H9 (cell line): ENCODE measurements around the gene USP17L27. TPM values are rescaled to one million over a fixed set of nuclear protein-coding genes. Genes with fewer than 3 reads are reported as not detected.
"Not testable (repeated sequence)": the region's sequence is repeated elsewhere in the genome, so short reads cannot be mapped to it uniquely, and the experiment has no call there.

ENCODE experiments used
- DNase-seq: peaks from one replicate; pipeline ENCODE4 v3.0.0-alpha.2; 2017
- H2AFZ ChIP-seq: one replicate; pipeline ENCODE4 v1.6.1; 2013; ENCODE audit warnings: mild to moderate bottlenecking, low read length, control low read depth, moderate library complexity
- H2AK5ac ChIP-seq: 2 replicates; pipeline ENCODE4 v1.6.1; 2013; ENCODE audit warnings: low read length, control low read depth, mixed read lengths; ENCODE audit not compliant: insufficient read length
- H2BK120ac ChIP-seq: one replicate; pipeline ENCODE4 v1.6.1; 2013; ENCODE audit warnings: low read depth, mild to moderate bottlenecking, low read length, control low read depth, inconsistent platforms; ENCODE audit not compliant: poor library complexity, severe bottlenecking
- H2BK12ac ChIP-seq: 2 replicates; pipeline ENCODE4 v1.6.1; 2013; ENCODE audit warnings: low read length, control low read depth, mixed read lengths, low read depth; ENCODE audit not compliant: insufficient read length
- H2BK15ac ChIP-seq: 2 replicates; pipeline ENCODE4 v1.6.1; 2013; ENCODE audit warnings: low read depth, low read length, control low read depth
- H2BK20ac ChIP-seq: one replicate; pipeline ENCODE4 v1.6.1; 2013; ENCODE audit warnings: low read depth, mild to moderate bottlenecking, low read length, control low read depth, inconsistent platforms; ENCODE audit not compliant: poor library complexity, severe bottlenecking
- H2BK5ac ChIP-seq: 2 replicates; pipeline ENCODE4 v1.6.1; 2013; ENCODE audit warnings: low read length, control low read depth, mixed read lengths; ENCODE audit not compliant: insufficient read length
- H3K14ac ChIP-seq: 2 replicates; pipeline ENCODE4 v1.6.1; 2013; ENCODE audit warnings: low read length, control low read depth; ENCODE audit not compliant: insufficient read depth
- H3K18ac ChIP-seq: 2 replicates; pipeline ENCODE4 v1.6.1; 2013; ENCODE audit warnings: low read depth, mild to moderate bottlenecking, mixed read lengths, low read length, control low read depth; ENCODE audit not compliant: insufficient read length
- H3K23ac ChIP-seq: 2 replicates; pipeline ENCODE4 v1.6.1; 2013; ENCODE audit warnings: low read length, control low read depth, mixed read lengths, low read depth; ENCODE audit not compliant: insufficient read length
- H3K23me2 ChIP-seq: 2 replicates; pipeline ENCODE4 v1.6.1; 2013; ENCODE audit warnings: low read depth, mild to moderate bottlenecking, mixed read lengths, low read length, control low read depth; ENCODE audit not compliant: insufficient read length, poor library complexity, severe bottlenecking
- H3K27ac ChIP-seq: 2 replicates; pipeline ENCODE4 v1.5.1; 2013; ENCODE audit warnings: low read length, control low read depth, mixed read lengths, low read depth; ENCODE audit not compliant: insufficient read length
- H3K27me3 ChIP-seq: 2 replicates; pipeline ENCODE4 v1.6.1; 2013; ENCODE audit warnings: low read length, control low read depth, inconsistent platforms; ENCODE audit not compliant: insufficient read depth
- H3K4ac ChIP-seq: 2 replicates; pipeline ENCODE4 v1.6.1; 2013; ENCODE audit warnings: low read depth, mild to moderate bottlenecking, control low read depth, inconsistent platforms, low read length, moderate library complexity
- H3K4me1 ChIP-seq: 2 replicates; pipeline ENCODE4 v1.6.1; 2013; ENCODE audit warnings: low read length, control low read depth, inconsistent platforms; ENCODE audit not compliant: insufficient read depth
- H3K4me2 ChIP-seq: 2 replicates; pipeline ENCODE4 v1.6.1; 2013; ENCODE audit warnings: low read length, control low read depth, mixed read lengths; ENCODE audit not compliant: insufficient read length, insufficient read depth
- H3K56ac ChIP-seq: 2 replicates; pipeline ENCODE4 v1.6.1; 2013; ENCODE audit warnings: low read depth, mild to moderate bottlenecking, mixed read lengths, low read length, control low read depth; ENCODE audit not compliant: insufficient read length
- H3K79me1 ChIP-seq: 2 replicates; pipeline ENCODE4 v1.6.1; 2013; ENCODE audit warnings: low read depth, mild to moderate bottlenecking, moderate library complexity, low read length, control low read depth, inconsistent platforms; ENCODE audit not compliant: insufficient read depth, poor library complexity, severe bottlenecking
- H3K79me2 ChIP-seq: 2 replicates; pipeline ENCODE4 v1.6.1; 2013; ENCODE audit warnings: low read length, control low read depth, inconsistent platforms; ENCODE audit not compliant: insufficient read depth
- H3K9ac ChIP-seq: 2 replicates; pipeline ENCODE4 v1.6.1; 2013; ENCODE audit warnings: low read length, control low read depth, mixed read lengths; ENCODE audit not compliant: insufficient read length; ENCODE audit errors: extremely low read depth
- H3K9me3 ChIP-seq: one replicate; pipeline ENCODE4 v1.6.1; 2013; ENCODE audit warnings: low read depth, low read length, inconsistent platforms; ENCODE audit not compliant: control insufficient read depth
- H3T11ph ChIP-seq: one replicate; pipeline ENCODE4 v1.6.1; 2013; ENCODE audit warnings: mild to moderate bottlenecking, low read length, control low read depth, inconsistent platforms
- H4K20me1 ChIP-seq: one replicate; pipeline ENCODE4 v1.6.1; 2013; ENCODE audit not compliant: control insufficient read depth, insufficient read length, insufficient read depth
- H4K5ac ChIP-seq: 2 replicates; pipeline ENCODE4 v1.6.1; 2013; ENCODE audit warnings: low read depth, mild to moderate bottlenecking, mixed read lengths, low read length, control low read depth; ENCODE audit not compliant: insufficient read length
- H4K8ac ChIP-seq: replicated peaks from 2 replicates; pipeline ENCODE4 v1.6.1; 2013; ENCODE audit warnings: low read length, control low read depth, mixed read lengths, low read depth; ENCODE audit not compliant: insufficient read length
- H4K91ac ChIP-seq: 2 replicates; pipeline ENCODE4 v1.6.1; 2013; ENCODE audit warnings: low read depth, mild to moderate bottlenecking, moderate library complexity, mixed read lengths, low read length, control low read depth; ENCODE audit not compliant: insufficient read length
- H3K27ac Mint-ChIP-seq, 3 experiments: 2 replicates in 2 of 3; 3 replicates in 1 of 3; pipeline ENCODE4 v1.8.0; 2020 to 2021; ENCODE audit warnings: mixed read lengths in 3 of 3, mild to moderate bottlenecking in 1 of 3, moderate library complexity in 1 of 3
- H3K27me3 Mint-ChIP-seq: 2 replicates; pipeline ENCODE4 v1.8.0; 2021; ENCODE audit warnings: low read depth, mild to moderate bottlenecking, moderate library complexity, mixed read lengths
- H3K36me3 Mint-ChIP-seq, 3 experiments: 2 replicates in 2 of 3; 3 replicates in 1 of 3; pipeline ENCODE4 v1.8.0; 2020 to 2021; ENCODE audit warnings: low read depth in 3 of 3, mixed read lengths in 3 of 3; ENCODE audit not compliant: insufficient read depth in 1 of 3
- H3K4me1 Mint-ChIP-seq, 2 experiments: 2 replicates each; pipeline ENCODE4 v1.8.0; 2020; ENCODE audit warnings: mixed read lengths in 2 of 2
- H3K4me3 Mint-ChIP-seq, 2 experiments: 2 replicates in 1 of 2; 3 replicates in 1 of 2; pipeline ENCODE4 v1.8.0; 2020 to 2021; ENCODE audit warnings: mild to moderate bottlenecking in 2 of 2, mixed read lengths in 2 of 2, moderate library complexity in 1 of 2
- H3K9me3 Mint-ChIP-seq, 2 experiments: 2 replicates in 1 of 2; 3 replicates in 1 of 2; pipeline ENCODE4 v1.8.0; 2020; ENCODE audit warnings: mild to moderate bottlenecking in 2 of 2, mixed read lengths in 2 of 2, moderate library complexity in 1 of 2
- WGBS: extraction: QIAGEN DNeasy Blood & Tissue Kit; methylation state at CpG from one replicate; pipeline ENCODE4 v1.1.7; 2013; ENCODE audit warnings: missing lambda C conversion rate, low lambda C conversion rate, mixed read lengths; ENCODE audit not compliant: insufficient read length; ENCODE audit errors: extremely low coverage; 5-methylcytosine and 5-hydroxymethylcytosine counted together
- total RNA-seq: library from RNA; stranded (reverse); gene quantifications from 2 replicates; pipeline ENCODE4 v1.2.1, GENCODE V29; 2021

The USP17L27 gene
- total RNA-seq, 1 experiment from 2014 or later = not detected

DNA sequence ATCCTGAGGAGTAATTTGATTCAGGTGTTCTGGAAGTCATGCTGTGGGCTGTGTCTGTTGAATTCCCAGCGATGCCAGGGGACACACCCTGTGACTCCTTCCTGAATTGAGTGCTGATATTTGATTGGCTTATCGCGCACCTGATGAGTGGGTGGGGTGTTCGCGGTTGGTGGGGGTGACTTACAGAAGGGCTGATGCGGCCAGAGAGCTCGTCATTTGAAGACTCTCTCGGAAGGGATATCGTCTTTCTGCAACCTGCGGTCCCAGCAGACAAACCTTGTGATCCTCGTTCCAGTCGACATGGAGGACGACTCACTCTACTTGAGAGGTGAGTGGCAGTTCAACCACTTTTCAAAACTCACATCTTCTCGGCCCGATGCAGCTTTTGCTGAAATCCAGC, 9.6 kb upstream of the USP17L27 start, which contains the start of gene USP17L26:
Gene USP17L26, plus strand, starts transcription at position 301 of the 400 bp plus-strand sequence. Its CDS starts 0 bp downstream, at position 301.
- H2BK5ac ChIP-seq, H3K23ac ChIP-seq, H3K9me3 Mint-ChIP-seq, H3K27me3 Mint-ChIP-seq, H3K79me2 ChIP-seq, H3K56ac ChIP-seq, H4K20me1 ChIP-seq, H3K23me2 ChIP-seq, H3T11ph ChIP-seq, H3K27ac Mint-ChIP-seq, H3K4me3 Mint-ChIP-seq, H3K9me3 ChIP-seq, H4K91ac ChIP-seq, H3K14ac ChIP-seq, H2AK5ac ChIP-seq, H3K4ac ChIP-seq, H4K8ac ChIP-seq, H2BK20ac ChIP-seq, H3K9ac ChIP-seq, H4K5ac ChIP-seq, H3K79me1 ChIP-seq, H3K36me3 Mint-ChIP-seq, H3K18ac ChIP-seq, H2BK15ac ChIP-seq, H2BK12ac ChIP-seq, H2AFZ ChIP-seq, H3K4me2 ChIP-seq, H3K27ac ChIP-seq, H3K4me1 Mint-ChIP-seq, DNase-seq, H3K4me1 ChIP-seq, H3K27me3 ChIP-seq, H2BK120ac ChIP-seq: not testable (repeated sequence)
- WGBS = no CpG with 5 or more reads among the region's 15 CpGs

DNA sequence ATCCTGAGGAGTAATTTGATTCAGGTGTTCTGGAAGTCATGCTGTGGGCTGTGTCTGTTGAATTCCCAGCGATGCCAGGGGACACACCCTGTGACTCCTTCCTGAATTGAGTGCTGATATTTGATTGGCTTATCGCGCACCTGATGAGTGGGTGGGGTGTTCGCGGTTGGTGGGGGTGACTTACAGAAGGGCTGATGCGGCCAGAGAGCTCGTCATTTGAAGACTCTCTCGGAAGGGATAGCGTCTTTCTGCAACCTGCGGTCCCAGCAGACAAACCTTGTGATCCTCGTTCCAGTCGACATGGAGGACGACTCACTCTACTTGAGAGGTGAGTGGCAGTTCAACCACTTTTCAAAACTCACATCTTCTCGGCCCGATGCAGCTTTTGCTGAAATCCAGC, 4.8 kb upstream of the USP17L27 start, which contains the start of gene USP17L5:
Gene USP17L5, plus strand, starts transcription at position 301 of the 400 bp plus-strand sequence. Its CDS starts 0 bp downstream, at position 301.
- not testable (repeated sequence) for H3K4ac ChIP-seq, H3K27me3 Mint-ChIP-seq, H3K9ac ChIP-seq, H4K8ac ChIP-seq, H3K23me2 ChIP-seq, H2AK5ac ChIP-seq, H3K4me1 ChIP-seq, H3K56ac ChIP-seq, H3K79me2 ChIP-seq, H3K23ac ChIP-seq, H3K9me3 ChIP-seq, H2BK20ac ChIP-seq, H3K27me3 ChIP-seq, H3K4me1 Mint-ChIP-seq, H3K18ac ChIP-seq, H3K79me1 ChIP-seq, H2BK12ac ChIP-seq, H4K5ac ChIP-seq, H3K4me2 ChIP-seq, H3K14ac ChIP-seq, H2BK5ac ChIP-seq, H4K91ac ChIP-seq, H4K20me1 ChIP-seq, H2BK120ac ChIP-seq, H3K36me3 Mint-ChIP-seq, H2BK15ac ChIP-seq, H3T11ph ChIP-seq, H2AFZ ChIP-seq, H3K27ac ChIP-seq, H3K9me3 Mint-ChIP-seq, DNase-seq, H3K27ac Mint-ChIP-seq, H3K4me3 Mint-ChIP-seq
- WGBS = no CpG with 5 or more reads among the region's 15 CpGs
